ENCODE data around the gene WSCD1.

GRCh38 chr17:6140188-6140587 is 70.0 kb downstream of the WSCD1 start:
- TF ChIP-seq, protein P1, sequence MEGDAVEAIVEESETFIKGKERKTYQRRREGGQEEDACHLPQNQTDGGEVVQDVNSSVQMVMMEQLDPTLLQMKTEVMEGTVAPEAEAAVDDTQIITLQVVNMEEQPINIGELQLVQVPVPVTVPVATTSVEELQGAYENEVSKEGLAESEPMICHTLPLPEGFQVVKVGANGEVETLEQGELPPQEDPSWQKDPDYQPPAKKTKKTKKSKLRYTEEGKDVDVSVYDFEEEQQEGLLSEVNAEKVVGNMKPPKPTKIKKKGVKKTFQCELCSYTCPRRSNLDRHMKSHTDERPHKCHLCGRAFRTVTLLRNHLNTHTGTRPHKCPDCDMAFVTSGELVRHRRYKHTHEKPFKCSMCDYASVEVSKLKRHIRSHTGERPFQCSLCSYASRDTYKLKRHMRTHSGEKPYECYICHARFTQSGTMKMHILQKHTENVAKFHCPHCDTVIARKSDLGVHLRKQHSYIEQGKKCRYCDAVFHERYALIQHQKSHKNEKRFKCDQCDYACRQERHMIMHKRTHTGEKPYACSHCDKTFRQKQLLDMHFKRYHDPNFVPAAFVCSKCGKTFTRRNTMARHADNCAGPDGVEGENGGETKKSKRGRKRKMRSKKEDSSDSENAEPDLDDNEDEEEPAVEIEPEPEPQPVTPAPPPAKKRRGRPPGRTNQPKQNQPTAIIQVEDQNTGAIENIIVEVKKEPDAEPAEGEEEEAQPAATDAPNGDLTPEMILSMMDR (conservative IDR thresholded peaks at IDR 0.05; ENCODE audit: low read depth, low read length), result no peak
- TF ChIP-seq EZH2 (IDR thresholded peaks at IDR 0.05; ENCODE audit: borderline replicate concordance, low read depth, low read length, poor library complexity, severe bottlenecking), result no peak
